NT2/D1 (cell line): ENCODE results near the gene TOPBP1.
"Not testable (repeated sequence)": the region's sequence is repeated elsewhere in the genome, so short reads cannot be mapped to it uniquely, and the experiment has no call there.

Experiments used
- DNase-seq: peaks from one replicate; pipeline ENCODE4 v3.0.0-alpha.2; 2011; ENCODE audit warnings: low read depth, low spot score
- H3K27me3 ChIP-seq: 2 replicates; pipeline ENCODE4 v1.6.0; 2011; ENCODE audit warnings: mild to moderate bottlenecking; ENCODE audit not compliant: insufficient read length, insufficient read depth
- H3K36me3 ChIP-seq: 2 replicates; pipeline ENCODE4 v1.6.1; 2011; ENCODE audit warnings: mild to moderate bottlenecking, low read length, mixed read lengths; ENCODE audit not compliant: insufficient read depth, insufficient read length
- H3K4me1 ChIP-seq: 2 replicates; pipeline ENCODE4 v1.5.1; 2011; ENCODE audit not compliant: insufficient read depth, insufficient read length
- H3K4me3 ChIP-seq: 2 replicates; pipeline ENCODE4 v1.5.1; 2011; ENCODE audit warnings: low read depth; ENCODE audit not compliant: insufficient read length
- H3K9ac ChIP-seq: 2 replicates; pipeline ENCODE4 v1.6.0; 2011; ENCODE audit warnings: low read depth; ENCODE audit not compliant: insufficient read length
- H3K9me3 ChIP-seq: 2 replicates; pipeline ENCODE4 v1.5.1; 2011; ENCODE audit warnings: mild to moderate bottlenecking, low read length; ENCODE audit not compliant: insufficient read depth
- SUZ12 ChIP-seq: IDR thresholded peaks from 2 replicates; pipeline ENCODE4 v1.6.1; 2011; ENCODE audit not compliant: insufficient read length, insufficient read depth; ENCODE audit errors: extremely low read depth
- YY1 ChIP-seq: IDR thresholded peaks from 2 replicates; pipeline ENCODE4 v1.6.1; 2011; ENCODE audit not compliant: insufficient read length, insufficient read depth
- ZNF274 ChIP-seq: IDR thresholded peaks from 2 replicates; pipeline ENCODE4 v1.6.1; 2011; ENCODE audit warnings: mild to moderate bottlenecking, low read depth, low read length

Gene TOPBP1

GRCh38 chr3:133691273-133692107 lies 29.7 kb upstream of the TOPBP1 start:
- H3K4me3 ChIP-seq = no peak overlapping the region
- no peaks in the 10 kb centered on the region for H3K4me1 ChIP-seq
- no peak for DNase-seq
- no peaks in the 10 kb centered on the region for H3K36me3 ChIP-seq
- H3K9me3 ChIP-seq = no peaks in the 10 kb centered on the region
- no peaks in the 10 kb centered on the region for H3K27me3 ChIP-seq
- TF ChIP-seq SUZ12 (no peak), ZNF274 (no peak), YY1 (no peak)
- H3K9ac ChIP-seq = no peak overlapping the region

- H3K27me3 ChIP-seq = peaks cover 37% of the 10 kb centered on the region
- H3K36me3 ChIP-seq, H3K9ac ChIP-seq, H3K9me3 ChIP-seq, H3K4me1 ChIP-seq, H3K4me3 ChIP-seq, DNase-seq: not testable (repeated sequence)
These were observed 16.3 kb upstream of the TOPBP1 start for GRCh38 chr3:133677993-133678392.

DNA sequence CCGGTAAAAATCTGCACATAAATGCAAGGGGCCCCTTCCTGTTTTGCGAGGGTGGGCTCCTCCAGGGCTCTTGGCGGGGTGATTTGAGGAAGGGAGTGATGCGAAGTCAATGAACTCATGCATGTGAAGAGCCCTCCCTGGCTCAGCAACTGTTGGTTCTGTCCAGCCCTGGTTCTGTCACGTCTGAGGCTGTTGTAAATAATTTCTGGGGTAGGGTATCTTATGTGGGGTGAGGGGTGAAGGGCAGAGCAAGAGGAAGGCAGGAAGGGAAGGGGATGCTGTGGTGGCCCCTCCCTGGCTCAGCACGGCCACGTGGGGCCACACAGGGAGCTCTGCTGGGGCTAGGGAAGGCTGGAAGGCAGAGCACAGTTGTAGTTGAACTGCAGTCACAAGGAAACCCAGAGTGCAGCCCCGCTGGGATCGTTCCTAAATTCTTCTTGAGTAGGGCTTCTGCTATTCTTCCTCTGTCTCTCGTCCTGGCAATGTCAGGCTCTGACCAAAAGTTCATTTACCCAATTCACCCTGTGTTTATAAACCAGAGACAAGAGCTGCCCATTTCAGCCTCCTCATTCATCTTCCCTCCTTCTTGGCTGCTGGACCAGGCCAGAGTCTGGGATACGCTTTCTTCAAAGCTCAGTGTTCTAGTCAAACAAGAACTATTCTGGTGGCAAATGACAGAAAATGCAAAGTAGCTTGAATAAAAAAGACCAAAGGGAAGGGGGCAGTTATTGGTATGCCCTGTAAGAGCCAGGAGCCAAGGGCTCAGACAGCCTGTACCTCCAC lies 14.8 kb upstream of the TOPBP1 start:
- Histone ChIP-seq H3K4me3 (no peak overlapping the region), H3K9ac (no peak overlapping the region)

DNA sequence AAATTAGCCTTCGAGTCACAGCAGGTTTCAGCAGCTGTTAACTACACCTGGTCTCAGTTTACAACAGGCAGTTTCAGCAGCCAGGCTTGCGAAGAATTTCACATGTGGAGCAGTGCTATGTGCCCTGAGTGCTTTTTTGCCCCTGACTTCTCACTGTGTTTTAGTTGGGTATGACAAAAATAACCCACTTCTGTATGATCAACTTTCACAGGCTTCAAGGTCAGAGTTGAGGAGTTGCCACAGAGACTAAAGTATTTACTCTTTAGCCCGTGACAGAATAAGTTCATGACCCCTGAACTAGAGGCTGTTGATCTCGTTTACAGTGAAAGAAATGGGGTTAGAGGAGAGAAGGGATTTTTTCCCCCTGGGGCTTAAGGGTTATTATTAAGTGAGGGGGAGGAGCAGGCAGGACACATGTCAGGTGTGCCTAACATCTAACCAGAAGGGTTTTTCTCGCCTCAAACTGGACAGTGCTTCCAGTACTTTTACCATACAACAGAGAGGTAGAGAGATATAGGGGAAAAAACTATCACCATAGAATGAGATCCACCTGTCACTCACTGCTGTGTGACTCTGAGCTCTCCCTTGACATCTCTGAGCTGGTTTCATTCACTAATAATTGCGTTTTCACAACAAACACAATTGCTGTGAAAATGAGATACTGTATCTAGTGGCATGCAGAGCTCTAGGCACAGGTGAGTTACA lies 14.0 kb upstream of the TOPBP1 start:
- DNase-seq = no peak
- peaks cover under 1% of the 10 kb centered on the region; the same call in 1 of the 2 replicates for H3K9me3 ChIP-seq
- H3K4me3 ChIP-seq = no peak overlapping the region
- H3K27me3 ChIP-seq = peaks cover 43% of the 10 kb centered on the region
- H3K4me1 ChIP-seq = peaks cover 10% of the 10 kb centered on the region
- TF ChIP-seq YY1 (no peak), ZNF274 (no peak), SUZ12 (no peak)
- H3K36me3 ChIP-seq = no peaks in the 10 kb centered on the region
- H3K9ac ChIP-seq = no peak overlapping the region

More for the DNA sequence above, 14.8 kb upstream of the TOPBP1 start:
- peaks cover 8% of the 10 kb centered on the region; the same call in 1 of the 2 replicates for H3K9me3 ChIP-seq
- no peak for DNase-seq
- peaks cover 43% of the 10 kb centered on the region for H3K27me3 ChIP-seq
- H3K36me3 ChIP-seq = no peaks in the 10 kb centered on the region
- peaks cover 10% of the 10 kb centered on the region for H3K4me1 ChIP-seq
- TF ChIP-seq SUZ12 (no peak), YY1 (no peak), ZNF274 (no peak)

GRCh38 chr3:133674290-133674919 lies 12.7 kb upstream of the TOPBP1 start:
- no peak for TF ChIP-seq SUZ12
- TF ChIP-seq YY1 = no peak
- no peak for TF ChIP-seq ZNF274
- peak overlapping the region; percentile 38 for H3K4me3 ChIP-seq
- DNase-seq = no peak
- H3K27me3 ChIP-seq = peaks cover 43% of the 10 kb centered on the region
- H3K9ac ChIP-seq = peak overlapping the region; percentile 54
- H3K4me1 ChIP-seq = peaks cover 10% of the 10 kb centered on the region
- no peaks in the 10 kb centered on the region for H3K36me3 ChIP-seq
- no peaks in the 10 kb centered on the region for H3K9me3 ChIP-seq

DNA sequence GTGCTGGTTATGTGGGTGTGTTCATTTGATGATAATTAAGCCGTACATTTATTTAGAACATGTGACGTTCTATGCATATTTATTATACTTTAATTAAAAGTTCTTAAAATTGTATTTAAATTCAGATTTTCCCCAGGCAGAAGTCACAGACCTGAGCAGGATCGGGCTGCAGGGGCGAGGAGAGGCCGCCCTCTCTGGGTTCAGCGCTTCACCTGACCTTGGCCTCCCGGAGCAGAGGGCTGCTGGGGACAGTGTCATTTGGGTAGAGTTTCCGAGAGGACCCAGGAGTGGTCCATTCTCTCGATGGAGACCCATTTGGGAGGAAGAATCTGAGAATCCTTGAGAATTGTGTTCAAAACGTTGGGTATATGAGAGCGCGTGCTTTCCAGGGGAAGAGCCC lies 12.0 kb upstream of the TOPBP1 start:
- DNase-seq = no peak
- Histone ChIP-seq H3K4me1 (peaks cover 10% of the 10 kb centered on the region), H3K4me3 (peak overlapping the region; percentile 38), H3K9ac (peak overlapping the region; percentile 54), H3K9me3 (no peaks in the 10 kb centered on the region), H3K27me3 (peaks cover 43% of the 10 kb centered on the region), H3K36me3 (no peaks in the 10 kb centered on the region)
- no peak for TF ChIP-seq SUZ12
- no peak for TF ChIP-seq YY1
- TF ChIP-seq ZNF274 = no peak
